Endothelial cell of umbilical vein (primary cell): Measurements from ENCODE around the gene PPTC7.

ENCODE experiments used
- CTCF ChIP-seq, 2 donors: IDR thresholded peaks; 1 replicate in 1 of 2; 2 replicates in 1 of 2; pipeline ENCODE4 v1.5.1; 2011; ENCODE audit warnings: low read length in 2 of 2, mild to moderate bottlenecking in 2 of 2, moderate library complexity in 2 of 2, control low read depth in 1 of 2, inconsistent platforms in 1 of 2, low read depth in 1 of 2; ENCODE audit not compliant: insufficient read depth in 1 of 2; ENCODE audit errors: extremely low read depth in 1 of 2
- EZH2 ChIP-seq: IDR thresholded peaks from 2 replicates; pipeline ENCODE4 v1.6.1; 2012; ENCODE audit warnings: borderline replicate concordance, low read depth, mild to moderate bottlenecking, moderate library complexity, low read length, inconsistent platforms; ENCODE audit not compliant: severe bottlenecking

GRCh38 chr12:110615171-110615570 is 32.1 kb upstream of the PPTC7 start:
- no peak for TF ChIP-seq CTCF (IDR thresholded peaks at IDR 0.05; ENCODE audit: extremely low read depth in 1 of 2, insufficient read depth in 1 of 2, low read depth in 1 of 2, low read length in 2 of 2)
- no peak for TF ChIP-seq EZH2
